ENCODE data around the gene UBE2L6. TPM values are rescaled to one million over a fixed set of nuclear protein-coding genes. Genes with fewer than 3 reads are reported as not detected.

Gene UBE2L6
- total and polyA plus RNA-seq, 2 of the 4 experiments (the other 2 are of a cell fraction): 37.5 to 46.7 TPM

GRCh38 chr11:57527056-57527631 lies 40.3 kb downstream of the UBE2L6 start:
- Histone ChIP-seq H3K4ac (ENCODE audit: low read depth, low read length) (no peak overlapping the region), H4K20me1 (ENCODE audit: insufficient read depth, low read length) (peaks cover 8% of the 10 kb centered on the region; the same call in 1 of the 2 replicates), H4K5ac (ENCODE audit: low read depth, low read length) (no peak overlapping the region), H3K27ac (ENCODE audit: insufficient read depth, low read length) (no peak overlapping the region), H3K9me3 (ENCODE audit: control insufficient read depth, insufficient read depth, low read length) (no peaks in the 10 kb centered on the region), H3K18ac (ENCODE audit: low read depth, low read length) (no peak overlapping the region), H2BK15ac (ENCODE audit: low read depth, low read length) (no peak overlapping the region), H2BK20ac (ENCODE audit: low read depth, low read length) (no peak overlapping the region), H3K4me3 (ENCODE audit: insufficient read depth, low read depth, low read length) (no peak overlapping the region), H3K9me1 (ENCODE audit: insufficient read depth, low read length) (no peaks in the 10 kb centered on the region), H3K79me1 (ENCODE audit: low read depth in 1 of 2, low read length in 2 of 2) (peaks cover 21 to 33% of the 10 kb centered on the region in 2 experiments), H3K4me1 (ENCODE audit: control insufficient read depth, insufficient read depth, low read length) (peaks cover 5% of the 10 kb centered on the region; the same call in 1 of the 2 replicates), H4K8ac (ENCODE audit: low read depth in 2 of 2, low read length in 2 of 2) (no peak overlapping the region), H3K56ac (ENCODE audit: extremely low read depth, insufficient read depth, low read length) (no peak overlapping the region), H2AK5ac (ENCODE audit: low read depth, low read length) (no peak overlapping the region), H3K4me2 (ENCODE audit: low read depth, low read length) (no peak overlapping the region), H3K9ac (ENCODE audit: low read depth, low read length) (no peak overlapping the region), H4K91ac (ENCODE audit: insufficient read depth, low read depth, low read length) (no peak overlapping the region), H3K27me3 (ENCODE audit: control insufficient read depth, insufficient read depth, low read length) (no peaks in the 10 kb centered on the region), H2BK5ac (ENCODE audit: low read depth, low read length, poor library complexity, severe bottlenecking) (no peak overlapping the region), H3K14ac (replicated peaks; ENCODE audit: low read depth, low read length) (no peak overlapping the region), H2BK120ac (ENCODE audit: low read depth, low read length) (no peak overlapping the region), H3K36me3 (ENCODE audit: control insufficient read depth, insufficient read depth, low read length) (peaks cover 4% of the 10 kb centered on the region; the same call in 1 of the 2 replicates), H3K23ac (ENCODE audit: low read depth, low read length) (no peak overlapping the region), H2AK9ac (replicated peaks; ENCODE audit: low read depth, low read length, poor library complexity) (no peak overlapping the region), H2AFZ (replicated peaks; ENCODE audit: low read length, poor library complexity) (no peak overlapping the region)
- ATAC-seq (ENCODE audit: low read depth) (peak; percentile 35), DNase-seq (peak; percentile 59)
- POLR2A ChIA-PET (ENCODE audit: unreplicated experiment): no interaction called here
- intact Hi-C loops (cut with micrococcal nuclease) (loop anchor here (1.0 kb wide), 3 partner anchors 34 to 182 kb away; no protein-coding TSS in a partner anchor), in situ Hi-C loops (cut with MboI; ENCODE audit: low sequenced_read_pairs) (loop anchor here (5.0 kb wide), 2 partner anchors 70 to 185 kb away; no protein-coding TSS in a partner anchor), dilution Hi-C loops (cut with HindIII; ENCODE audit: low sequenced_read_pairs, unreplicated experiment) (no loop called here)
- CTCF ChIA-PET: interaction anchor here (1.0 to 3.6 kb wide), 11 partner anchors 10 to 189 kb away, joined by 3 to 22 read pairs (median 5); partner anchors contain the start of genes P2RX3 and SLC43A1
- no TSS peak for BruUV-seq (replicated peaks)
- peak; percentile 94 for TF ChIP-seq CTCF (conservative IDR thresholded peaks at IDR 0.05; ENCODE audit: low read depth, low read length)
- peak; percentile 77 for TF ChIP-seq SMC3 (IDR thresholded peaks at IDR 0.05; ENCODE audit: low read depth, low read length)
- TF ChIP-seq RAD21 (IDR thresholded peaks at IDR 0.05; ENCODE audit: low read length): peak; percentile 96
- no peak for TF ChIP-seq NFE2L2 (IDR thresholded peaks at IDR 0.05; ENCODE audit: low read depth, low read length)
- WGBS, 2 experiments (ENCODE audit: extremely low coverage in 2 of 2, insufficient read length in 1 of 2): 0% methylated on average over 1 of the region's 7 CpGs; no CpG with 5 or more reads in 1 of the 2 experiments

Measured in IMR-90 (cell line).